HG02610 (cell line): ENCODE measurements around the gene SNTG2.
"Not testable (repeated sequence)": the region's sequence is repeated elsewhere in the genome, so short reads cannot be mapped to it uniquely, and the experiment has no call there.

Experiments used
- ATAC-seq: cut with Tn5 transposase; IDR thresholded peaks from one replicate; pipeline ENCODE4 v1.9.1; 2021; ENCODE audit warnings: mild to moderate bottlenecking, moderate library complexity; ENCODE audit not compliant: unreplicated experiment

The SNTG2 gene

GRCh38 chr2:950080-950966 lies at the start of gene SNTG2:
SNTG2 (plus strand) TSS chr2:950849; CDS start chr2:950997, 148 bp downstream.
- no peak for ATAC-seq

DNA sequence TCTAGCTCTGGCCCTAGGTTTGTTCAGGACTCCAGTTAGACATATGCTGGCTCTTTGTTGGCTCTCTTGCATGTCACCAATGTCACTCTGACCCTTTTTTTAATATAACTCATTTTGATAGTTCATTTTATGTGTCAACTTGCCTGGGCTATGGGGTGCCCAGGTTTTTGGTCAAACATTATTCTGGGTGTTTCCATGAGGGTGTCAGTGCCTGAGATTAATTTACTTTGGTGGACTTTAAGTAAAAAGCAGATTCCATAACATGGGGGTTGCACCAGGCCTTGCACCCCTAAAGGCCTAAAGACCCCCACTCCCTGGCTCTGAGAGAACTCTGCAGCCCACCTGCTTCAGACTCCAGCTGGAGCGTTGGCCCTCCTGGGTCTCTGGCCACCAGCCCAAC lies 48.1 kb upstream of the SNTG2 start:
- ATAC-seq = no peak

GRCh38 chr2:903223-903900 lies 47.3 kb upstream of the SNTG2 start:
- ATAC-seq = no peak

GRCh38 chr2:904246-905024 lies 46.2 kb upstream of the SNTG2 start:
- no peak for ATAC-seq

GRCh38 chr2:905091-905832 lies 45.4 kb upstream of the SNTG2 start:
- no peak for ATAC-seq

DNA sequence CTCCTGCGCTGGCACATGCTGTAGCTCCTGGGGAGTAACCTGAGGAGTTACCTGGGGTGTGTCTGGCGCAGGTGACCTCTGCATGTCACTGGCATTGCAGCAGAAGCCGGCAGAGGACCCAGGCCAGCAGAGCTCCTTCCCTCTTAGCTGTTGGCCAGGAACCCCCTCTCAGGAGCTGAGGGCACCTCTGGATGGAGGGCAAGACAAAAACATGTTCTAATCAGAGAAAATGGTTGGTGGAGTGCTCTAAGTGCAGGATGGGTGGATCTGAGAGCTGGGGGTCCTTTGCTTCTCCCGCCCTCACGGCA lies 44.9 kb upstream of the SNTG2 start:
- ATAC-seq = no peak

DNA sequence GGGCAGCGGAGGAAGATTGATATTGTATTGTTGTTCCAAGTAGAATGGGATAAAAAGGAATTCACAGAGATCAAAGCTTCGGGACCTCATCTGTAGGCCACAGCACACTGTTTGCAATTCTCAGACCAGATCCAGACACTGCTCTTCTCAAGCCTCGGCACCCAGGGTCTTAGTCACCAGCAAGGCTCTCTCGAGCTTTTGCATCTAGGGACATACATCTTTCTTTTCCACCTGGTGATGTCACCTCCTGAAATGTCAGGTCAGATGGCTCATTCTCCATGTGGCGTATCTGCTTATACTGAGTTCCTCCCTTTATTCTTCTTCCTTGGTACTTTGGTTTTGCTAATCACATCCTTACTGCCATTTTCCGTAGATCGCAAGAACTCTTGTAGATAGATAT lies 42.9 kb upstream of the SNTG2 start:
- no peak for ATAC-seq

GRCh38 chr2:908568-908967 lies 42.1 kb upstream of the SNTG2 start:
- no peak for ATAC-seq

- ATAC-seq = not testable (repeated sequence)
Measured at GRCh38 chr2:909764-910379, 40.8 kb upstream of the SNTG2 start.

- ATAC-seq = no peak
Measured at GRCh38 chr2:910698-911097, 40.0 kb upstream of the SNTG2 start.

- ATAC-seq = no peak
Measured at GRCh38 chr2:915979-916378, 34.7 kb upstream of the SNTG2 start.

DNA sequence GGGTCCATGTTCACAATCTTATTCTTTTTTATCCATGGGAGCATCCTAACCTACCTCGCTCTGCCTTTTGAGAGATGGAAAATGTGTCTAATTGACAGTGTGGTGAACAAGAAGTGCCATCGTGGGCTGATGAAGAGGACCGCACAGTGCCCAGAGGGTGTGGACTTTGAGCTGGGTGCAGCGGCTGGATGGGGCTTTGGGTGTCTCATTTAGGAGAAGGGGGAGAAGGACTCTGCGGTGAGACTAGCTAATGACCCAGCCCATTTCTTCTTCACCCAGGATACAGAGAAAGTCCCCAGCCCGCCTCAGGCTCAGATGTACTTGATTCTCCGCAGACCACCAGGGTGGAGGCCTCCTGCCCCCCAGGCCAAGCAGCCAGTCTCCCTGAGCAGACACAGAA lies 33.7 kb upstream of the SNTG2 start:
- no peak for ATAC-seq

DNA sequence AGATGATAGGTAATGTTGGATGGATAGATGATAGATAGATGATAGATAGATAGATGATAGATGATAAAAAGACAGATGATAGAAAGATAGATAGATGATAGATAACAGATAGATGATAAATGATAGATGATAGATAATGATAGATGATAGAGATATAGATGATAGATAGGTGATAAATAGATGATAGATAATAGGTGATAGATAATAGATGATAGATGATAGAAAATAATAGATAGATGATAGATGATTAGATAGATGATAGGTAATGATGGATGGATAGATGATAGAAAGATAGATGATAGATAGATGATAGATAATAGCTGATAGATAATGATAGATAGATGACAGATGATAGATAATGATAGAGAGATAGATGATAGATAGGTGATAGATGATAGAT lies 31.0 kb upstream of the SNTG2 start:
- ATAC-seq = no peak

GRCh38 chr2:920573-920972 lies 30.1 kb upstream of the SNTG2 start:
- ATAC-seq = no peak

DNA sequence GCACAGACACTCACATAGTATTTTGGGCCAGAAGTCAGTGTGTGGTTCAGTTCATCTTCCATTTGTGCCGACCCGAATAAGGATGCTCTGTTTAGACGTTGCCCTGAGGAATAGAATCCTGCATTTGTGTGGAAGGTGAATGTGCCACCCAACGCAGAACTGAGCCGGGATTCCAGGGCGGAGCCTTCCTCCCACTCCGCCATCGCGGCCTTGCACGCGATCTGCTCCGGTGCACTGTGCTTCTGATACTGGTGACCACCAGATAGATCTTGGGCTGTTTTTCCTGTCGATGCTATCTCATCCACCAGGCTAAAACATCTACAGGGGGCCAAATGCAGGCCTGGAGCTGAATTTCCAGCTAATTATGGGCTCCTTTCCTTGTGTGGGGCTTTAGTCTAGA lies 29.6 kb upstream of the SNTG2 start:
- ATAC-seq = no peak

GRCh38 chr2:922185-922584 lies 28.5 kb upstream of the SNTG2 start:
- no peak for ATAC-seq

DNA sequence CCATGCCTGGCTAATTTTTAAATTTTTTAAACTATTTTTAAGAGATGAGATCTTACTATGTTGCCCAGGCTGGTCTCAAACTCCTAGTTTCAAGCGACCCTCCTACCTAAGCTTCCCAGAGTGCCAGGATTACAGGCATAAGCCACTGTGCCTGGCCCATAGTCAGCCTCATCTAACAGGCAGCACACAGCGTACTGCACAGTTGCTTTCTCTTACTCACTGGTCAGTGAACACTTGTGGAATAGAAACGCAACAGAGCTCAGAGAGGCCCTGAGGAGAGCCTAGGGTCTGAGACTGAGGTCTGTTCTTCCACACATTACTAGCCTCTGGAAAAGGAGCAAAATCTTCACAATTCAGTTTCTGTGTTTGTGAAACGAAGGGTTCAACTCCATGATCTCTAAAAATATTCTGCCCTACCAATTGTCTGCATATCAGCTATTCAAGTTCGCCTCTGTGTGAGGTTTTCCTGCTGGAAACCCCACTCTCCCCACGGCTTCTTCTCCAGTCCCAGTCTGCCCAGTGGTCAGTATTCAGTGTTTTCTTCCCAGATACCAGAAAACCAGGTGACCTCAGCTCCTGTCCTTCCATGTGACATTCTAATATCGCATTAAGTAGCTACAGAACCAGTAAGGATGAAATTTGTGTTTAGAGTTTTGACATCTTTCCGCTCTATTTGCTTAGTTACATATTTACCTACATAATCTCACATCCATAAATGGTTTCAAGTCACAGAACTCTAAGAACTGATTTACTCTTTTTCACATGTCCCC lies 26.6 kb upstream of the SNTG2 start:
- no peak for ATAC-seq

GRCh38 chr2:924701-925100 lies 25.9 kb upstream of the SNTG2 start:
- no peak for ATAC-seq

DNA sequence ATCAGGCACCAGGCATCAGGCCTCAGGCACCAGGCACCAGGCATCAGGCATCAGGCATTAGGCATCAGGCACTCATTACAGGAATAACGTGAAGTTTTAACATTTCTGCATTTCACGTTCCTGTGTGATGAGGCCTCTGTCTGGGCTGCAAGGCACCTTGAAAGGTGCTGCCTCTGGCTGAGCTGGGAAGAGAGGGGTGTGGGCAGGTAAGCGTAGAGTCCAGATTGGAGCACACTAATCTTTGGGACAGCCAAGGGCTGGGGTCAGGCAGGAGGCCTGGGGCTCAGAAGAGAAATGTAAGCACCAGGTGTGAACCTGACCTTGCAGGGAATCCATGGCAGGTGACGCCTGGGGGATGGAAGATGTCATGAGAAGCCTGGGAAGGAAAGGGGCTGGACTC lies 25.3 kb upstream of the SNTG2 start:
- ATAC-seq = no peak

DNA sequence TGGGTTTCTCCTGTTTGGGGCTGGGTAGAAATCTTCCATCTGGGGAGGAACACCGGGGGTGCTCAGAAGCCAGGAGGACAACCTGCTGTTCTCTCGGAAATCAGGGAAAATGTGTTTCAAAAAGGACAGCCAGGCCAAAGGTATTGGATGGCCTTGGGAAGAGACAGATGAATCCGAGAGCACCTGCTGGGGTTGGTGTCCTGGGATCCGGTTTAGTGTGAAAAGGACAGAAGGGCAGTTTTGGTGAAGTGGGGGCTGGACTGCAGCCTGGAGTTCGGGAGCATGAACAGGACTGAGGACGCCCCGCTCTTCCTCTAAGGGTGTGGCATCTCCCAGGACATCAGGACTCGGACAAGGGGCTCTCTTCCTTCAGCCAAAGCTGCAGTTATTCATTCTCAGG lies 24.9 kb upstream of the SNTG2 start:
- ATAC-seq = no peak
